Cardiac muscle cell (in vitro differentiated cells and primary cell): ENCODE results near the gene LDLRAD2. TPM values are rescaled to one million over a fixed set of nuclear protein-coding genes. Genes with fewer than 3 reads are reported as not detected.
"Not testable (repeated sequence)": the region's sequence is repeated elsewhere in the genome, so short reads cannot be mapped to it uniquely, and the experiment has no call there.

Experiments used
- DNase-seq, 2 donors: peaks; one replicate each; pipeline versions ENCODE4 v3.0.0 to v3.0.0-alpha.2; 2010 to 2017; ENCODE audit warnings: low read depth in 1 of 2, low spot score in 1 of 2
- H3K27ac ChIP-seq: fragments of 200-600 bp; sonication (generic); 2 replicates; pipeline ENCODE4 v1.5.1; 2016
- H3K27me3 ChIP-seq: fragments of 200-600 bp; sonication (generic); 2 replicates; pipeline ENCODE4 v1.6.0; 2016; ENCODE audit warnings: control low read depth
- H3K36me3 ChIP-seq: fragments of 200-600 bp; sonication (generic); 2 replicates; pipeline ENCODE4 v1.5.1; 2016; ENCODE audit warnings: control low read depth
- H3K4me1 ChIP-seq: fragments of 200-600 bp; sonication (generic); 2 replicates; pipeline ENCODE4 v1.8.1; 2017; ENCODE audit warnings: low read depth, mild to moderate bottlenecking, mixed run types
- H3K4me3 ChIP-seq: fragments of 200-600 bp; sonication (generic); 2 replicates; pipeline ENCODE4 v1.5.1; 2016; ENCODE audit warnings: mild to moderate bottlenecking
- H3K9me3 ChIP-seq: fragments of 200-600 bp; sonication (generic); 2 replicates; pipeline ENCODE4 v1.5.1; 2017; ENCODE audit warnings: low read depth, mild to moderate bottlenecking, control low read depth
- polyA plus RNA-seq: library from polyadenylated mRNA; unstranded; fragments of >200 nt; fragmentation: Nextera tagmentation; extraction: Ambion mirVana; gene quantifications from 2 replicates; pipeline ENCODE4 v1.2.1, GENCODE V29; 2016
- total RNA-seq: library from RNA; depleted of rRNA; stranded (reverse); fragments of >200 nt; gene quantifications from 2 replicates; pipeline ENCODE4 v1.2.3, GENCODE V29; 2016
- TF ChIP-seq, protein P1 (sequence below): IDR thresholded peaks from 2 replicates; pipeline ENCODE4 v1.5.1; 2012; ENCODE audit warnings: low read depth, mild to moderate bottlenecking, low read length

Gene LDLRAD2
- total and polyA plus RNA-seq, 2 experiments from 2014 or later = 0.77 to 3.4 TPM

GRCh38 chr1:21823980-21824702 is 12.1 kb downstream of the LDLRAD2 start:
- Histone ChIP-seq H3K27ac (no peak overlapping the region), H3K9me3 (no peaks in the 10 kb centered on the region), H3K4me1 (no peaks in the 10 kb centered on the region), H3K4me3 (no peak overlapping the region), H3K27me3 (no peaks in the 10 kb centered on the region), H3K36me3 (peaks cover 39% of the 10 kb centered on the region)
- no peak for DNase-seq
- TF ChIP-seq, protein P1, sequence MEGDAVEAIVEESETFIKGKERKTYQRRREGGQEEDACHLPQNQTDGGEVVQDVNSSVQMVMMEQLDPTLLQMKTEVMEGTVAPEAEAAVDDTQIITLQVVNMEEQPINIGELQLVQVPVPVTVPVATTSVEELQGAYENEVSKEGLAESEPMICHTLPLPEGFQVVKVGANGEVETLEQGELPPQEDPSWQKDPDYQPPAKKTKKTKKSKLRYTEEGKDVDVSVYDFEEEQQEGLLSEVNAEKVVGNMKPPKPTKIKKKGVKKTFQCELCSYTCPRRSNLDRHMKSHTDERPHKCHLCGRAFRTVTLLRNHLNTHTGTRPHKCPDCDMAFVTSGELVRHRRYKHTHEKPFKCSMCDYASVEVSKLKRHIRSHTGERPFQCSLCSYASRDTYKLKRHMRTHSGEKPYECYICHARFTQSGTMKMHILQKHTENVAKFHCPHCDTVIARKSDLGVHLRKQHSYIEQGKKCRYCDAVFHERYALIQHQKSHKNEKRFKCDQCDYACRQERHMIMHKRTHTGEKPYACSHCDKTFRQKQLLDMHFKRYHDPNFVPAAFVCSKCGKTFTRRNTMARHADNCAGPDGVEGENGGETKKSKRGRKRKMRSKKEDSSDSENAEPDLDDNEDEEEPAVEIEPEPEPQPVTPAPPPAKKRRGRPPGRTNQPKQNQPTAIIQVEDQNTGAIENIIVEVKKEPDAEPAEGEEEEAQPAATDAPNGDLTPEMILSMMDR = no peak

- H3K4me3 ChIP-seq = no peak overlapping the region
- H3K4me1 ChIP-seq = no peaks in the 10 kb centered on the region
- no peak overlapping the region for H3K27ac ChIP-seq
- no peak for DNase-seq
- TF ChIP-seq, protein P1 = no peak
- no peaks in the 10 kb centered on the region for H3K27me3 ChIP-seq
- H3K9me3 ChIP-seq = no peaks in the 10 kb centered on the region
- H3K36me3 ChIP-seq = peaks cover 42% of the 10 kb centered on the region
Measured at GRCh38 chr1:21824926-21825325, 12.9 kb downstream of the LDLRAD2 start.

DNA sequence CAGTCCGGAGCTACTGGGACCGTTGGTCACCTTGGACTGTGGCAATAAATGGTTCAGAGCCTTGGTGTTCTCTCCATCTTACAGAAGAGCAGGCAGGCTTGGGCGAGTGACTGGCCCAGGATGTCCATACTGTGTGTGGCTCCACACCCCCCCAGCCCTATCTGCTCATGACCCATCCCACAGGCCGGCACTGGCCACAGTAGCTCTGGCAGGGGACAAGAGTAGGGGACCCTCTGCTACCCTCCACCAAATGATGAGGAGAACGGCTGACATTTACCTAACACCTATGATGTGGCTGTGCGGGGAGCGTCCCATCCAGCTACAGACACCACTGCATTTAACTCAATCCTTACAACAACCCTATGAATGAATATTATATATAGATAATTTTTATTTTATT is 13.3 kb downstream of the LDLRAD2 start:
- no peaks in the 10 kb centered on the region for H3K4me1 ChIP-seq
- no peak overlapping the region for H3K4me3 ChIP-seq
- H3K27me3 ChIP-seq = no peaks in the 10 kb centered on the region
- no peaks in the 10 kb centered on the region for H3K9me3 ChIP-seq
- peaks cover 45% of the 10 kb centered on the region for H3K36me3 ChIP-seq
- TF ChIP-seq, protein P1 = no peak
- DNase-seq = no peak
- H3K27ac ChIP-seq = no peak overlapping the region

DNA sequence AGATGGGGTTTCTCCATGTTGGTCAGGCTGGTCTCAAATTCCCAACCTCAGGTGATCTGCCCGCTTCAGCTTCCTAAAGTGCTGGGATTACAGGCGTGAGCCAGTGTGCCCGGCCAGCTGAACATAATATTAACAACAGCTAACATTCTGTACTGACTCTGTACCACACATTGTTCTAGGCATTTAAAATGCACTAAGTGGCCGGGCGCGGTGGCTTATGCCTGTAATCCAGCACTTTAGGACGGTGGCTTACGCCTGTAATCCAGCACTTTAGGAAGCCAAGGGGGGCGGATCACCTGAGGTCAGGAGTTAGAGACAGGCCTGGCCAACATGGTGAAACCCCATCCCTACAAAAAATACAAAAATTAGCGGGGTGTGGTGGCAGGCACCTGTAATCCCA is 14.6 kb downstream of the LDLRAD2 start:
- not testable (repeated sequence) for H3K4me3 ChIP-seq, H3K27ac ChIP-seq, DNase-seq, H3K27me3 ChIP-seq, H3K9me3 ChIP-seq, H3K4me1 ChIP-seq
- peaks cover 51% of the 10 kb centered on the region for H3K36me3 ChIP-seq

DNA sequence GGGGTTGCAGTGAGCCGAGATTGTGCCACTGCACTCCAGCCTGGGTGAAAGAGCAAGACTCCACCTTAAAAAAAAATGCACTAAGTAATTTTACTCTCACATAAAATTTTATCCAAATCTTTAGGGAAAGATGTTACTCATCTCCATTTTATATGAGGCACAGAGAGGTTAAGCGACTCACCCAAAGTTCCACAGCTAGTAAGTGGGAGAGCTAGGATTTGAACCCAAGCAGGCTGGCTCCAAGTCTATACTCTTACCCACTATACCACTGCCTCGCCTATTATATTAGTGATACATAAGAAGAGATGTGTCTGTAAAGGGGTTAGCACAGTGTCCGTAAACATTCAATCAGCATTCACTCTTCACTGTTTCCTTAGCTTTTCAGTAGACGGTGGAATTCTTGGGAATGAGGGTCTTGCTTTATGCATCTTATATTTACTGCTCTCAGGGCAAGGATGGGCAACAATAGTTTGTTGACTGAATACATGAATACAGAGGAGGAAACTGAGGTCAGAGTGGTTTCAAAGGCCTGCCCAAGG is 15.1 kb downstream of the LDLRAD2 start:
- peaks cover 53% of the 10 kb centered on the region for H3K36me3 ChIP-seq

GRCh38 chr1:21828075-21828474 is 16.0 kb downstream of the LDLRAD2 start:
- H3K27me3 ChIP-seq = no peaks in the 10 kb centered on the region
- no peak for DNase-seq
- TF ChIP-seq, protein P1 = no peak
- no peak overlapping the region for H3K4me3 ChIP-seq
- H3K36me3 ChIP-seq = peaks cover 52% of the 10 kb centered on the region
- H3K9me3 ChIP-seq = no peaks in the 10 kb centered on the region
- no peaks in the 10 kb centered on the region for H3K4me1 ChIP-seq
- H3K27ac ChIP-seq = no peak overlapping the region

More for the DNA sequence above, 15.1 kb downstream of the LDLRAD2 start:
- no peaks in the 10 kb centered on the region for H3K27me3 ChIP-seq
- TF ChIP-seq, protein P1 = no peak
- H3K27ac ChIP-seq = no peak overlapping the region
- no peaks in the 10 kb centered on the region for H3K9me3 ChIP-seq
- H3K4me1 ChIP-seq = no peaks in the 10 kb centered on the region
- no peak for DNase-seq
- no peak overlapping the region for H3K4me3 ChIP-seq
